ENCODE results near the gene SRL. TPM values are rescaled to one million over a fixed set of nuclear protein-coding genes. Genes with fewer than 3 reads are reported as not detected.

The SRL gene
- total and polyA plus RNA-seq, 2 of the 13 experiments (the other 11 are each of a cell fraction or from before 2014, with no cell fraction given), result 0.05 TPM; not detected in 1

- TF ChIP-seq, protein P1, sequence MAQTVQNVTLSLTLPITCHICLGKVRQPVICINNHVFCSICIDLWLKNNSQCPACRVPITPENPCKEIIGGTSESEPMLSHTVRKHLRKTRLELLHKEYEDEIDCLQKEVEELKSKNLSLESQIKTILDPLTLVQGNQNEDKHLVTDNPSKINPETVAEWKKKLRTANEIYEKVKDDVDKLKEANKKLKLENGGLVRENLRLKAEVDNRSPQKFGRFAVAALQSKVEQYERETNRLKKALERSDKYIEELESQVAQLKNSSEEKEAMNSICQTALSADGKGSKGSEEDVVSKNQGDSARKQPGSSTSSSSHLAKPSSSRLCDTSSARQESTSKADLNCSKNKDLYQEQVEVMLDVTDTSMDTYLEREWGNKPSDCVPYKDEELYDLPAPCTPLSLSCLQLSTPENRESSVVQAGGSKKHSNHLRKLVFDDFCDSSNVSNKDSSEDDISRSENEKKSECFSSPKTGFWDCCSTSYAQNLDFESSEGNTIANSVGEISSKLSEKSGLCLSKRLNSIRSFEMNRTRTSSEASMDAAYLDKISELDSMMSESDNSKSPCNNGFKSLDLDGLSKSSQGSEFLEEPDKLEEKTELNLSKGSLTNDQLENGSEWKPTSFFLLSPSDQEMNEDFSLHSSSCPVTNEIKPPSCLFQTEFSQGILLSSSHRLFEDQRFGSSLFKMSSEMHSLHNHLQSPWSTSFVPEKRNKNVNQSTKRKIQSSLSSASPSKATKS (CRISPR knock-in tag; IDR thresholded peaks at IDR 0.05), result no peak
- TF ChIP-seq ZMYM4 (CRISPR knock-in tag; IDR thresholded peaks at IDR 0.05) (peak; percentile 42; the same call in 1 of the 2 replicates), SIN3A (IDR thresholded peaks at IDR 0.05; ENCODE audit: borderline replicate concordance, low read depth, low read length) (no peak), ZNF468 (CRISPR knock-in tag; IDR thresholded peaks at IDR 0.05) (no peak), TP53 (CRISPR knock-in tag; conservative IDR thresholded peaks at IDR 0.05) (no peak), IRX3 (CRISPR knock-in tag; IDR thresholded peaks at IDR 0.05; ENCODE audit: borderline replicate concordance, low read depth) (no peak), ATRX (CRISPR knock-in tag; IDR thresholded peaks at IDR 0.05; ENCODE audit: borderline replicate concordance) (no peak), ZNF17 (CRISPR knock-in tag; IDR thresholded peaks at IDR 0.05) (no peak), ZNF749 (CRISPR knock-in tag; IDR thresholded peaks at IDR 0.05; ENCODE audit: borderline replicate concordance) (no peak), ATF6 (CRISPR knock-in tag; conservative IDR thresholded peaks at IDR 0.05) (no peak), ZNF275 (CRISPR knock-in tag; IDR thresholded peaks at IDR 0.05; ENCODE audit: borderline replicate concordance) (no peak), MAFF (IDR thresholded peaks at IDR 0.05; ENCODE audit: low read depth, low read length) (no peak), RFXAP (CRISPR knock-in tag; IDR thresholded peaks at IDR 0.05; ENCODE audit: borderline replicate concordance) (no peak)
- TF ChIP-seq, protein P2, sequence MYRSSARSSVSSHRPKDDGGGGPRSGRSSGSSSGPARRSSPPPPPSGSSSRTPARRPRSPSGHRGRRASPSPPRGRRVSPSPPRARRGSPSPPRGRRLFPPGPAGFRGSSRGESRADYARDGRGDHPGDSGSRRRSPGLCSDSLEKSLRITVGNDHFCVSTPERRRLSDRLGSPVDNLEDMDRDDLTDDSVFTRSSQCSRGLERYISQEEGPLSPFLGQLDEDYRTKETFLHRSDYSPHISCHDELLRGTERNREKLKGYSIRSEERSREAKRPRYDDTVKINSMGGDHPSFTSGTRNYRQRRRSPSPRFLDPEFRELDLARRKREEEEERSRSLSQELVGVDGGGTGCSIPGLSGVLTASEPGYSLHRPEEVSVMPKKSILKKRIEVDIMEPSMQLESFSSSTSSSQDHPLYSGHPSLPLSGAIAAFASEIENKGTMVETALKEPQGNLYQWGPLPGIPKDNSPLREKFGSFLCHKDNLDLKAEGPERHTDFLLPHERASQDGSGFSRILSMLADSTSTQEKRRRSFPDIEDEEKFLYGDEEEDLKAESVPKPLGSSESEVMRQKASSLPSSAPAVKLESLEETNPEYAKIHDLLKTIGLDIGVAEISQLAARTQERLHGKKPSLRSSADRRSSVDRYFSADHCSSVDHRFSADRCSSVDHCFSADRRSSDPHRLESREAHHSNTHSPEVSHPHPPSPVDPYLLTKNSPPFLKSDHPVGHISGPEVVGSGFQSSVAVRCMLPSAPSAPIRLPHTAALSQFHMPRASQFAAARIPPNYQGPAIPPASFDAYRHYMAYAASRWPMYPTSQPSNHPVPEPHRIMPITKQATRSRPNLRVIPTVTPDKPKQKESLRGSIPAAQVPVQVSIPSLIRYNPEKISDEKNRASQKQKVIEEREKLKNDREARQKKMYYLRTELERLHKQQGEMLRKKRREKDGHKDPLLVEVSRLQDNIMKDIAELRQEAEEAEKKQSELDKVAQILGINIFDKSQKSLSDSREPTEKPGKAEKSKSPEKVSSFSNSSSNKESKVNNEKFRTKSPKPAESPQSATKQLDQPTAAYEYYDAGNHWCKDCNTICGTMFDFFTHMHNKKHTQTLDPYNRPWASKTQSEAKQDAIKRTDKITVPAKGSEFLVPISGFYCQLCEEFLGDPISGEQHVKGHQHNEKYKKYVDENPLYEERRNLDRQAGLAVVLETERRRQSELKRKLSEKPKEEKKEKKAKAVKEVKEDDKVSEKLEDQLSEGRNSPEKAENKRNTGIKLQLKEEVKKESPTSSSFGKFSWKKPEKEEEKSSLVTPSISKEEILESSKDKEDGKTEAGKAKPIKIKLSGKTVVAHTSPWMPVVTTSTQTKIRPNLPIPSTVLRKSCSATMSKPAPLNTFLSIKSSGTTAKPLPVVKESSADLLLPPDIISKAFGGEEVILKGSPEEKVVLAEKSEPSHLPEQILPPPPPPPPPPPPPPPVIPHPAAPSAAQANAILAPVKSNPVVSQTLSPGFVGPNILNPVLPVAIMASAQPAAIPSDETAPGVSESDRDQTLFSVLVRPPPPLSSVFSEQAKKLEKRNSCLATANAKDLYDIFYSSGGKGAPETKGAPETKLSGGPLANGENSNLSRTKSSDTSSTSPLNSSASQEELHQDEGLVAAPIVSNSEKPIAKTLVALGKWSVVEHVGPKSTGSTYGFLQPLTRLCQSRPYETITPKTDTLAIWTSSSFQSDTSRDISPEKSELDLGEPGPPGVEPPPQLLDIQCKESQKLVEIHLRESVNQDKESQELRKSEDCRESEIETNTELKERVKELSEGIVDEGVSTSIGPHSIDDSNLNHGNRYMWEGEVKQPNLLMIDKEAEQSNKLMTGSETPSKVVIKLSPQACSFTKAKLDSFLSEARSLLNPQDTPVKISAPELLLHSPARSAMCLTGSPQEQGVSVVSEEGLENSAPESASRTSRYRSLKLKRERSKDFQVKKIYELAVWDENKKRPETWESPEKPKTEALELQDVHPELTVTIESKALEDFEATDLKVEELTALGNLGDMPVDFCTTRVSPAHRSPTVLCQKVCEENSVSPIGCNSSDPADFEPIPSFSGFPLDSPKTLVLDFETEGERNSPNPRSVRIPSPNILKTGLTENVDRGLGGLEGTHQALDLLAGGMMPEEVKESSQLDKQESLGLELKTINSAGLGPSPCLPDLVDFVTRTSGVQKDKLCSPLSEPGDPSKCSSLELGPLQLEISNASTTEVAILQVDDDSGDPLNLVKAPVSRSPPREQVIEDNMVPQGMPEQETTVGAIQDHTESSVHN (CRISPR knock-in tag; IDR thresholded peaks at IDR 0.05), result no peak
Observed at GRCh38 chr16:4157376-4157825, 84.5 kb downstream of the SRL start (continued).

All from HepG2 (cell line).